HG03558 (cell line): Measurements from ENCODE around the gene PDE6H.

Experiments used
- ATAC-seq: cut with Tn5 transposase; IDR thresholded peaks from one replicate; pipeline ENCODE4 v1.9.1; 2021; ENCODE audit warnings: moderate number of reproducible peaks; ENCODE audit not compliant: unreplicated experiment; ENCODE audit errors: extremely low read depth

PDE6H gene

GRCh38 chr12:14965221-14965620 lies 7.6 kb upstream of the PDE6H start:
- ATAC-seq, result no peak

- ATAC-seq, result no peak
These were observed 4.4 kb upstream of the PDE6H start for GRCh38 chr12:14968478-14968877.

GRCh38 chr12:14970473-14970872 lies 2.4 kb upstream of the PDE6H start:
- no peak for ATAC-seq

- ATAC-seq, result no peak
These were observed 1.8 kb downstream of the PDE6H start for GRCh38 chr12:14974633-14975032.

GRCh38 chr12:14975457-14975856 lies 2.6 kb downstream of the PDE6H start:
- no peak for ATAC-seq

- ATAC-seq, result no peak
These were observed 3.8 kb downstream of the PDE6H start for GRCh38 chr12:14976658-14977057.

GRCh38 chr12:14979468-14979867 lies 6.6 kb downstream of the PDE6H start:
- ATAC-seq, result no peak

GRCh38 chr12:14981049-14981448 lies 8.2 kb downstream of the PDE6H start:
- no peak for ATAC-seq

- no peak for ATAC-seq
These were observed 9.7 kb downstream of the PDE6H start for GRCh38 chr12:14982562-14982961.

GRCh38 chr12:14982991-14983390 lies 10.1 kb downstream of the PDE6H start:
- ATAC-seq, result no peak

GRCh38 chr12:14984036-14984435 lies 11.2 kb downstream of the PDE6H start:
- ATAC-seq, result no peak

GRCh38 chr12:14984766-14985285 lies 12.0 kb downstream of the PDE6H start:
- no peak for ATAC-seq

GRCh38 chr12:14986449-14986848 lies 13.6 kb downstream of the PDE6H start:
- no peak for ATAC-seq

- no peak for ATAC-seq
These were observed 15.2 kb downstream of the PDE6H start for GRCh38 chr12:14988035-14988434.

- ATAC-seq, result no peak
These were observed 16.9 kb downstream of the PDE6H start for GRCh38 chr12:14989790-14990189.

GRCh38 chr12:14991069-14991468 lies 18.2 kb downstream of the PDE6H start:
- ATAC-seq, result no peak

- ATAC-seq, result no peak
These were observed 19.8 kb downstream of the PDE6H start for GRCh38 chr12:14992673-14993072.

- no peak for ATAC-seq
These were observed 20.3 kb downstream of the PDE6H start for GRCh38 chr12:14993117-14993516.

- no peak for ATAC-seq
These were observed 20.9 kb downstream of the PDE6H start for GRCh38 chr12:14993537-14994266.

- no peak for ATAC-seq
These were observed 21.8 kb downstream of the PDE6H start for GRCh38 chr12:14994610-14995009.

GRCh38 chr12:14995583-14996425 lies 23.0 kb downstream of the PDE6H start:
- ATAC-seq, result no peak
